Mammary epithelial cell (primary cell): ENCODE results near the gene UNC93B1.
"Not testable (repeated sequence)": the region's sequence is repeated elsewhere in the genome, so short reads cannot be mapped to it uniquely, and the experiment has no call there.

ENCODE experiments used
- EZH2 ChIP-seq: IDR thresholded peaks from 2 replicates; pipeline ENCODE4 v1.6.1; 2012; ENCODE audit warnings: low read length, inconsistent platforms, borderline replicate concordance
- TF ChIP-seq, protein P1 (sequence below), 2 donors: IDR thresholded peaks in 1 of 2; conservative IDR thresholded peaks in 1 of 2; 2 replicates each; pipeline ENCODE4 v1.5.1; 2011 to 2012; ENCODE audit warnings: inconsistent platforms in 2 of 2, low read length in 2 of 2, mild to moderate bottlenecking in 2 of 2, control low read depth in 1 of 2, low read depth in 1 of 2; ENCODE audit not compliant: insufficient read depth in 1 of 2; ENCODE audit errors: extremely low read depth in 1 of 2

DNA sequence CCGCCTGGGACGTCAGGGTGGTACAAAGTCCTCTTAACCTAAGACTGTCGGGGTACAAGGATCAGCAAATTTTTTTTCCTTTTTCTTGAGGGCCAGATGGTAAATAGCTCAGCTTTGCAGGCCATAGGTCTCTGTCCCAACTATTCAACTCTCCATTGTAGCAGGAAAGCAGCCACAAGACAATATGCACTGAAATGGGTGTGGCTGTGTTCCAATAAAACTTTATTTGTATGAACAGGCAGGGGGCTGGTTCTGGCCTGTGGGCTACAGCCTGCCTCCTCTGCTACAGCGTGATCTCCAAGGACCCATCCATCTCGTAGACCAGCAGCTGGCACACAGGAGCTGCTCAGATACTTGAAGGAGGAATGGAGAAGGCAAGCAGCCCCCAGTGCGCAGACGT, 56.1 kb downstream of the UNC93B1 start:
- TF ChIP-seq, protein P1, sequence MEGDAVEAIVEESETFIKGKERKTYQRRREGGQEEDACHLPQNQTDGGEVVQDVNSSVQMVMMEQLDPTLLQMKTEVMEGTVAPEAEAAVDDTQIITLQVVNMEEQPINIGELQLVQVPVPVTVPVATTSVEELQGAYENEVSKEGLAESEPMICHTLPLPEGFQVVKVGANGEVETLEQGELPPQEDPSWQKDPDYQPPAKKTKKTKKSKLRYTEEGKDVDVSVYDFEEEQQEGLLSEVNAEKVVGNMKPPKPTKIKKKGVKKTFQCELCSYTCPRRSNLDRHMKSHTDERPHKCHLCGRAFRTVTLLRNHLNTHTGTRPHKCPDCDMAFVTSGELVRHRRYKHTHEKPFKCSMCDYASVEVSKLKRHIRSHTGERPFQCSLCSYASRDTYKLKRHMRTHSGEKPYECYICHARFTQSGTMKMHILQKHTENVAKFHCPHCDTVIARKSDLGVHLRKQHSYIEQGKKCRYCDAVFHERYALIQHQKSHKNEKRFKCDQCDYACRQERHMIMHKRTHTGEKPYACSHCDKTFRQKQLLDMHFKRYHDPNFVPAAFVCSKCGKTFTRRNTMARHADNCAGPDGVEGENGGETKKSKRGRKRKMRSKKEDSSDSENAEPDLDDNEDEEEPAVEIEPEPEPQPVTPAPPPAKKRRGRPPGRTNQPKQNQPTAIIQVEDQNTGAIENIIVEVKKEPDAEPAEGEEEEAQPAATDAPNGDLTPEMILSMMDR (conservative IDR thresholded peaks at IDR 0.05 in 1 of 2, IDR thresholded peaks at IDR 0.05 in 1 of 2; ENCODE audit: extremely low read depth in 1 of 2, insufficient read depth in 1 of 2, low read depth in 1 of 2, low read length in 2 of 2): not testable (repeated sequence)
- not testable (repeated sequence) for TF ChIP-seq EZH2
